Measurements from ENCODE around the gene PDE4D.

DNA sequence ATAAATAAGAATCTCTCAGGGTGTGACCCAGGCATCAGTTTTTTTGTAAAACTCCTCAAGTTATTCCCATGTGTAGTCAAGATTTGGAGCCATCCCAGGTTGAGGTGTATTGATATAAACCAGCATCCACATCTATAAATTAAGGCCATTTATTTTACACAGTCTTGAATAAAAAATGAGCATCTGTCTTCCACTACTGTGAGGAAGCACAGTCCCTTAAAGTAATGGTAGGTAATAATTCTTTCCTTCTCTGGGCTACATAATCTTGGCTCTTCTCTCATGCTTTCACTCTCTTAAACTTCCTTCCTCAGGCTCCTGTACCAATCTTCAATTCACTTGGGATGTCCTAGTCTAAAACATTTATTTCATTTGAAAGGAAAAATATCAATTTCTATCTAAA lies 110.3 kb downstream of the PDE4D start:
- TF ChIP-seq, protein P1, sequence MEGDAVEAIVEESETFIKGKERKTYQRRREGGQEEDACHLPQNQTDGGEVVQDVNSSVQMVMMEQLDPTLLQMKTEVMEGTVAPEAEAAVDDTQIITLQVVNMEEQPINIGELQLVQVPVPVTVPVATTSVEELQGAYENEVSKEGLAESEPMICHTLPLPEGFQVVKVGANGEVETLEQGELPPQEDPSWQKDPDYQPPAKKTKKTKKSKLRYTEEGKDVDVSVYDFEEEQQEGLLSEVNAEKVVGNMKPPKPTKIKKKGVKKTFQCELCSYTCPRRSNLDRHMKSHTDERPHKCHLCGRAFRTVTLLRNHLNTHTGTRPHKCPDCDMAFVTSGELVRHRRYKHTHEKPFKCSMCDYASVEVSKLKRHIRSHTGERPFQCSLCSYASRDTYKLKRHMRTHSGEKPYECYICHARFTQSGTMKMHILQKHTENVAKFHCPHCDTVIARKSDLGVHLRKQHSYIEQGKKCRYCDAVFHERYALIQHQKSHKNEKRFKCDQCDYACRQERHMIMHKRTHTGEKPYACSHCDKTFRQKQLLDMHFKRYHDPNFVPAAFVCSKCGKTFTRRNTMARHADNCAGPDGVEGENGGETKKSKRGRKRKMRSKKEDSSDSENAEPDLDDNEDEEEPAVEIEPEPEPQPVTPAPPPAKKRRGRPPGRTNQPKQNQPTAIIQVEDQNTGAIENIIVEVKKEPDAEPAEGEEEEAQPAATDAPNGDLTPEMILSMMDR (IDR thresholded peaks at IDR 0.05) = no peak
- TF ChIP-seq POLR2A (IDR thresholded peaks at IDR 0.05) = no peak

All from right lobe of liver (tissue), 4 donors.